SK-N-SH treated with all-trans-retinoic acid at 6 μM for 48 hours (cell line): ENCODE measurements around the gene EPS8.

Experiments used
- BACH2 ChIP-seq: fragments of 250-450 bp; sonication (Bioruptor Pico); IDR thresholded peaks from 2 replicates; pipeline ENCODE4 v1.9.0; 2021; ENCODE audit warnings: mild to moderate bottlenecking, borderline replicate concordance
- CSDC2 ChIP-seq: fragments of 250-450 bp; sonication (Bioruptor Pico); IDR thresholded peaks from 2 replicates; pipeline ENCODE4 v1.5.0; 2020; ENCODE audit warnings: mild to moderate bottlenecking, moderate library complexity
- ESRRG ChIP-seq: fragments of 250-450 bp; sonication (Bioruptor Pico); IDR thresholded peaks from 2 replicates; pipeline ENCODE4 v1.6.1; 2021; ENCODE audit warnings: mild to moderate bottlenecking
- GLIS3 ChIP-seq: fragments of 250-450 bp; sonication (Bioruptor Pico); IDR thresholded peaks from 2 replicates; pipeline ENCODE4 v1.5.0; 2020; ENCODE audit warnings: mild to moderate bottlenecking, moderate library complexity
- ISL1 ChIP-seq: fragments of 250-450 bp; sonication (Bioruptor Pico); IDR thresholded peaks from 2 replicates; pipeline ENCODE4 v2.1.2; 2022; ENCODE audit warnings: mild to moderate bottlenecking, moderate library complexity
- OSR1 ChIP-seq: fragments of 250-450 bp; sonication (Bioruptor Pico); IDR thresholded peaks from 2 replicates; pipeline ENCODE4 v1.8.0; 2022; ENCODE audit warnings: moderate library complexity, mild to moderate bottlenecking, inconsistent platforms
- PPARA ChIP-seq: fragments of 250-450 bp; sonication (Bioruptor Pico); IDR thresholded peaks from 2 replicates; pipeline ENCODE4 v1.5.0; 2020; ENCODE audit warnings: mild to moderate bottlenecking, borderline replicate concordance
- RARB ChIP-seq: fragments of 250-450 bp; sonication (Bioruptor Pico); IDR thresholded peaks from 2 replicates; pipeline ENCODE4 v1.8.0; 2021; ENCODE audit warnings: mild to moderate bottlenecking, moderate library complexity
- ZC3H10 ChIP-seq: fragments of 250-450 bp; sonication (Bioruptor Pico); IDR thresholded peaks from 2 replicates; pipeline ENCODE4 v1.5.1; 2021; ENCODE audit warnings: mild to moderate bottlenecking, moderate library complexity
- ZFP30 ChIP-seq: fragments of 450-650 bp; formaldehyde crosslinking; IDR thresholded peaks from 2 replicates; pipeline ENCODE4 v1.5.0; 2022; ENCODE audit warnings: mild to moderate bottlenecking, moderate library complexity
- ZNF8 ChIP-seq: fragments of 450-650 bp; formaldehyde crosslinking; IDR thresholded peaks from 2 replicates; pipeline ENCODE4 v1.5.0; 2020; ENCODE audit warnings: mild to moderate bottlenecking, moderate library complexity
- TF ChIP-seq, protein P1 (sequence below): fragments of 250-450 bp; sonication (Bioruptor Pico); IDR thresholded peaks from 2 replicates; pipeline ENCODE4 v1.8.0; 2020; ENCODE audit warnings: mild to moderate bottlenecking, moderate library complexity, borderline replicate concordance
- TF ChIP-seq, protein P2 (sequence below): fragments of 250-450 bp; sonication (Bioruptor Pico); IDR thresholded peaks from 2 replicates; pipeline ENCODE4 v1.5.1; 2020; ENCODE audit warnings: low read depth, mild to moderate bottlenecking, moderate library complexity

DNA sequence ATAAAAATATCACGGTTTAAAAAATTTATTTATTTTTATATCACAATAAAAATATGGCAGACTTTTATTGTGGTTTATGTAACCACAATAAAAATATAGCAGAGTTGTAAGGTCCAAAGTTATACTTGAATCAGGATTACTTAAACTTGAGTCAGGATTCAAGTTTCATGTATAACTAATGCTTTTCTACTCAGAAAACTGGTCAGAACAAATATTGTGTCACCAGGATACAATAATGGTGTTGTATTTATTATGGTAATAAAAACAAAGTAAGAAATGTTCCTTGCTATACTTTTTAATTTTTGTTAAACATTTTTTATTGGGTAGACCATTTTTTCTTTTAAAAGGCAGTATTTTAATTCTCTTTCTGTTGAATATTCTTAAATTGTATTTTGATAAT lies 29.2 kb upstream of the EPS8 start:
- TF ChIP-seq ZFP30 (no peak), ZNF8 (no peak), GLIS3 (CRISPR knock-in tag) (no peak), PPARA (CRISPR knock-in tag) (no peak), CSDC2 (CRISPR knock-in tag) (no peak), BACH2 (CRISPR knock-in tag) (no peak), ISL1 (CRISPR knock-in tag) (no peak), ESRRG (CRISPR knock-in tag) (no peak), RARB (CRISPR knock-in tag) (no peak), ZC3H10 (CRISPR knock-in tag) (no peak), OSR1 (no peak)
- TF ChIP-seq, protein P1, sequence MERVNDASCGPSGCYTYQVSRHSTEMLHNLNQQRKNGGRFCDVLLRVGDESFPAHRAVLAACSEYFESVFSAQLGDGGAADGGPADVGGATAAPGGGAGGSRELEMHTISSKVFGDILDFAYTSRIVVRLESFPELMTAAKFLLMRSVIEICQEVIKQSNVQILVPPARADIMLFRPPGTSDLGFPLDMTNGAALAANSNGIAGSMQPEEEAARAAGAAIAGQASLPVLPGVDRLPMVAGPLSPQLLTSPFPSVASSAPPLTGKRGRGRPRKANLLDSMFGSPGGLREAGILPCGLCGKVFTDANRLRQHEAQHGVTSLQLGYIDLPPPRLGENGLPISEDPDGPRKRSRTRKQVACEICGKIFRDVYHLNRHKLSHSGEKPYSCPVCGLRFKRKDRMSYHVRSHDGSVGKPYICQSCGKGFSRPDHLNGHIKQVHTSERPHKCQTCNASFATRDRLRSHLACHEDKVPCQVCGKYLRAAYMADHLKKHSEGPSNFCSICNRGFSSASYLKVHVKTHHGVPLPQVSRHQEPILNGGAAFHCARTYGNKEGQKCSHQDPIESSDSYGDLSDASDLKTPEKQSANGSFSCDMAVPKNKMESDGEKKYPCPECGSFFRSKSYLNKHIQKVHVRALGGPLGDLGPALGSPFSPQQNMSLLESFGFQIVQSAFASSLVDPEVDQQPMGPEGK (CRISPR knock-in tag): no peak
- TF ChIP-seq, protein P2, sequence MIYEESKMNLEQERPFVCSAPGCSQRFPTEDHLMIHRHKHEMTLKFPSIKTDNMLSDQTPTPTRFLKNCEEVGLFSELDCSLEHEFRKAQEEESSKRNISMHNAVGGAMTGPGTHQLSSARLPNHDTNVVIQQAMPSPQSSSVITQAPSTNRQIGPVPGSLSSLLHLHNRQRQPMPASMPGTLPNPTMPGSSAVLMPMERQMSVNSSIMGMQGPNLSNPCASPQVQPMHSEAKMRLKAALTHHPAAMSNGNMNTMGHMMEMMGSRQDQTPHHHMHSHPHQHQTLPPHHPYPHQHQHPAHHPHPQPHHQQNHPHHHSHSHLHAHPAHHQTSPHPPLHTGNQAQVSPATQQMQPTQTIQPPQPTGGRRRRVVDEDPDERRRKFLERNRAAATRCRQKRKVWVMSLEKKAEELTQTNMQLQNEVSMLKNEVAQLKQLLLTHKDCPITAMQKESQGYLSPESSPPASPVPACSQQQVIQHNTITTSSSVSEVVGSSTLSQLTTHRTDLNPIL (CRISPR knock-in tag): no peak
